Bone marrow (tissue), 2 donors: ENCODE results near the gene MGST2.
"Not testable (repeated sequence)": the region's sequence is repeated elsewhere in the genome, so short reads cannot be mapped to it uniquely, and the experiment has no call there.

ENCODE experiments used
- DNase-seq, 2 donors: peaks; one replicate each; lab custom pipeline; 2025; lab: John Stamatoyannopoulos, UW

The MGST2 gene

GRCh38 chr4:139665690-139666529, at the start of gene MGST2:
MGST2 (plus strand) TSS chr4:139665819; CDS start chr4:139666020, 201 bp downstream.
- peak; percentile 32 to 43 for DNase-seq

GRCh38 chr4:139617702-139618490, 47.7 kb upstream of the MGST2 start:
- DNase-seq = no peak

GRCh38 chr4:139619644-139620043, 46.0 kb upstream of the MGST2 start:
- DNase-seq = no peak

- no peak for DNase-seq
These were observed 42.7 kb upstream of the MGST2 start for GRCh38 chr4:139622901-139623381.

GRCh38 chr4:139624441-139625092, 41.1 kb upstream of the MGST2 start:
- DNase-seq = no peak

- DNase-seq = no peak
These were observed 40.5 kb upstream of the MGST2 start for GRCh38 chr4:139625093-139625455.

- DNase-seq = no peak
These were observed 40.1 kb upstream of the MGST2 start for GRCh38 chr4:139625482-139625881.

GRCh38 chr4:139628184-139629012, 37.2 kb upstream of the MGST2 start:
- no peak for DNase-seq

- DNase-seq = no peak
These were observed 36.0 kb upstream of the MGST2 start for GRCh38 chr4:139629436-139630125.

GRCh38 chr4:139630126-139630495, 35.5 kb upstream of the MGST2 start:
- no peak for DNase-seq

GRCh38 chr4:139630991-139631390, 34.6 kb upstream of the MGST2 start:
- no peak for DNase-seq

- DNase-seq = no peak
These were observed 33.8 kb upstream of the MGST2 start for GRCh38 chr4:139631791-139632190.

GRCh38 chr4:139632739-139633138, 32.9 kb upstream of the MGST2 start:
- DNase-seq = not testable (repeated sequence)

GRCh38 chr4:139633195-139633594, 32.4 kb upstream of the MGST2 start:
- no peak for DNase-seq

GRCh38 chr4:139633661-139634060, 32.0 kb upstream of the MGST2 start:
- DNase-seq = no peak

- no peak for DNase-seq
These were observed 29.7 kb upstream of the MGST2 start for GRCh38 chr4:139635966-139636365.

GRCh38 chr4:139638306-139638705, 27.3 kb upstream of the MGST2 start:
- DNase-seq = not testable (repeated sequence)

GRCh38 chr4:139639654-139640053, 26.0 kb upstream of the MGST2 start:
- no peak for DNase-seq

GRCh38 chr4:139641218-139641617, 24.4 kb upstream of the MGST2 start:
- DNase-seq = no peak

GRCh38 chr4:139642364-139642763, 23.3 kb upstream of the MGST2 start:
- no peak for DNase-seq
